Measurements from ENCODE around the gene LCN10.
"Not testable (repeated sequence)": the region's sequence is repeated elsewhere in the genome, so short reads cannot be mapped to it uniquely, and the experiment has no call there.

The LCN10 gene

GRCh38 chr9:136755302-136756133, 12.8 kb upstream of the LCN10 start:
- not testable (repeated sequence) for DNase-seq (ENCODE audit: low read depth in 1 of 2, low spot score in 1 of 2)

DNA sequence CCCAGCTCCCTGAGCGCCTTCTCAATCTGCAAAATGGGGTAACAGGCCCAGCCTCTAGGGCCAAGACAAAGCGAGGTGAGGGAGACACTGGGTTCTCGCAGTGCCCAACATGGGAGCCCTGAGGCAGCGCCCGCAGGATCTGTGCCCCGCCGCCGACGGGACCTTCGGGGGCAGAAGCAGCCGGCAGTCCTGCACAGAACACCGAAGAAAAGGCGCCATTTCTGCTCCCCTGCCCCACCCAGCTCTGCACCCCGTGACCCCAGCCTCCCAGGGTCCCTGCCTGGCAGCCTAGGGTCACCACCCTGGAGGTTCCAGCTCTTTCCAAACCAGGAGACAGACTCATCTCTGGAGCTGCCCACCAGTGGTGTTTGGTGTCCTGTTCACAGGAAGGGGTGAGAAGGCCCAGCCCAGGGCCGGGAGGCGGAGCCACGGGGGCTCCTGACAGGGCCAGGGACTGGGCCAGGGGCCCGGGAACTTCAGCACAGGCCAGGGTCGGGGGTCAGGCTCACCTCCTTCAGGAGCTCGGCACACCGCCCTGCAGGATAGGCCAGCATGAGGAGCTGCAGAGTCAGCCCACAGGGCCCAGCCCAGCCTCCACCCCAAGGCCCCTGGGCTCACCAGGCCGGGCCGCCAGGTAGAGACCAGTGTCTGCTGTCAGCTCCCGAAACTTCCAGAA, 12.0 kb upstream of the LCN10 start:
- no peak for DNase-seq (ENCODE audit: low read depth in 1 of 2, low spot score in 1 of 2)

GRCh38 chr9:136754059-136754572, 11.4 kb upstream of the LCN10 start:
- DNase-seq (ENCODE audit: low read depth in 1 of 2, low spot score in 1 of 2) = no peak

- DNase-seq (ENCODE audit: low read depth in 1 of 2, low spot score in 1 of 2) = no peak
Observed at GRCh38 chr9:136753371-136754058, 10.8 kb upstream of the LCN10 start.

- DNase-seq (ENCODE audit: low read depth in 1 of 2, low spot score in 1 of 2) = no peak
Observed at GRCh38 chr9:136751814-136752213, 9.1 kb upstream of the LCN10 start.

DNA sequence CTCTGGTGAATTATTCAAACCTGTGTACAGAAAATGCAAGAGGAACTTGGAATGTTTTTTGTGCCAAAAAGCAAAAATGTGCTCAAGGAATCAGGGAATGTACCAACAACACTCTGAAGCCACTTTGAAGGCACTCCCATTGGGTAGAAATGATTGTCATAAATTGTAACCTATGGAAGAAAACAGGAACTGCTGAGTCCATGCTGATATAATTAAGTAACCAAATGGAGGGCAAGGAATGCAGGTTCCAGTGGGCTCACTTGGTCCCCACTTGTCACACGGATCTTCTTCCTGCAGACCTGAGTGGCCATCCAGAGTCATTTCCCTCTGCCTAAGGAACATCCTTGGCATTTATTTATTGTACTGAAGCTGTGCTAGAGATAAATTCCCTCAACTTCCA, 8.5 kb upstream of the LCN10 start:
- no peak for DNase-seq (ENCODE audit: low read depth in 1 of 2, low spot score in 1 of 2)

- no peak for DNase-seq (ENCODE audit: low read depth in 1 of 2, low spot score in 1 of 2)
Observed at GRCh38 chr9:136750526-136750925, 7.8 kb upstream of the LCN10 start.

- no peak for DNase-seq (ENCODE audit: low read depth in 1 of 2, low spot score in 1 of 2)
Observed at GRCh38 chr9:136748666-136749611, 6.2 kb upstream of the LCN10 start.

GRCh38 chr9:136748201-136748600, 5.5 kb upstream of the LCN10 start, which contains the start of gene LCN6:
Gene LCN6 (minus strand): TSS chr9:136748525. CDS start chr9:136748483, 42 bp downstream.
- no peak for DNase-seq (ENCODE audit: low read depth in 1 of 2, low spot score in 1 of 2)

DNA sequence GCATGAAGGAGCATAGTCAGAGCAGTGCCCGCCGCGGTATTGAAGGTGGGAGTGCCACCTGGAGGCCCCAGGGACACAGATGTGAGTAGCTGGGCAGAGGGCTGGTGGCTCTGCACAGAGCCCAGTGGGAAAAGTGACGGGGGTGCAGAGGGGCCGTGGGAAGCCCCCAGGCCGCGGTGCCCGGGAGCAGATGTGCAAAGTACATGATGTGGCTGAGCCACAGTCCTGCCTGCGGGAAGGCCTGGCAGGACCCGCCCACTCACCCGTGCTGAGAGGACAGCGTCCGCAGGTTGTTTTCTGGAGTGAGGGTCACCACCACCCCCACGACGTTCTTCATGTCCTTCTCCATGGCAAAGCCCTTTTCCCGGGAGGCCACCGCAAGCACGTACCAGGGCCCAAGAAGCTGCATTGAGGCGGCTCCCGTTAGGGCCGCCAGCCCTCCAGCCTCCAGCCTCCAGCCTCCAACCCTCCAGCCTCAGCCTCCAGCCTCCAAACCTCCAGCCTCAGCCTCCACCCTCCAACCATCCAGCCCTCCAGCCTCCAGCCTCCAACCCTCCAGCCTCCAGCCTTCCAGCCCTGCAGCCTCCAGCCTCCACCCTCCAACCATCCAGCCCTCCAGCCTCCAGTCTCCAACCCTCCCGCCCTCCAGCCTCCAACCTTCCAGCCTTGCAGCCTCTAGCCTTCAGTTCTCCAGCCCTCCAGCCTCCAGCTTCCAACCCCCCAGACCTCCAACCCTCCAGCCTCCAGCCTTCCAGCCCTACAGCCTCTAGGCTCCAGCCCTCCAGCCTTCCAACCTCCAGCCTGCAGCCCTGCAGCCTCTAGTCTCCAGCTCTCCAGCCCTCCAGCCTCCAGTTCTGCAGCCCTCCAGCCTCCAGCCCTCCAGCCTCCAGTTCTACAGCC, 4.7 kb upstream of the LCN10 start:
- no peak for DNase-seq (ENCODE audit: low read depth in 1 of 2, low spot score in 1 of 2)

GRCh38 chr9:136746621-136747020, 3.9 kb upstream of the LCN10 start:
- DNase-seq (ENCODE audit: low read depth in 1 of 2, low spot score in 1 of 2) = no peak

DNA sequence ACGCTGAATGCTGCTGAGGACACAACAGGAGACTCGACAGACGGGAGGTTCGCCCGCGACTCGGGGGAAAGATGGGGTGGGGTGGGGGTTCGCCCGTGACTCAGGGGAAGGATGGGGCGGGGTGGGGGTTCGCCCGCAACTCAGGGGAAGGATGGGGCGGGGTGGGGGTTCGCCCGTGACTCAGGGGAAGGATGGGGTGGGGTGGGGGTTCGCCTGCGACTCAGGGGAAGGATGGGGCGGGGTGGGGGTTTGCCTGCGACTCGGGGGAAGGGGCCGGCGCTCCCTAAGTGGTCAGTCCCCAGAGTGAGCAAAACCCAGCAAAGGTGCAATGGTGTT, 3.4 kb upstream of the LCN10 start:
- no peak for DNase-seq (ENCODE audit: low read depth in 1 of 2, low spot score in 1 of 2)

DNA sequence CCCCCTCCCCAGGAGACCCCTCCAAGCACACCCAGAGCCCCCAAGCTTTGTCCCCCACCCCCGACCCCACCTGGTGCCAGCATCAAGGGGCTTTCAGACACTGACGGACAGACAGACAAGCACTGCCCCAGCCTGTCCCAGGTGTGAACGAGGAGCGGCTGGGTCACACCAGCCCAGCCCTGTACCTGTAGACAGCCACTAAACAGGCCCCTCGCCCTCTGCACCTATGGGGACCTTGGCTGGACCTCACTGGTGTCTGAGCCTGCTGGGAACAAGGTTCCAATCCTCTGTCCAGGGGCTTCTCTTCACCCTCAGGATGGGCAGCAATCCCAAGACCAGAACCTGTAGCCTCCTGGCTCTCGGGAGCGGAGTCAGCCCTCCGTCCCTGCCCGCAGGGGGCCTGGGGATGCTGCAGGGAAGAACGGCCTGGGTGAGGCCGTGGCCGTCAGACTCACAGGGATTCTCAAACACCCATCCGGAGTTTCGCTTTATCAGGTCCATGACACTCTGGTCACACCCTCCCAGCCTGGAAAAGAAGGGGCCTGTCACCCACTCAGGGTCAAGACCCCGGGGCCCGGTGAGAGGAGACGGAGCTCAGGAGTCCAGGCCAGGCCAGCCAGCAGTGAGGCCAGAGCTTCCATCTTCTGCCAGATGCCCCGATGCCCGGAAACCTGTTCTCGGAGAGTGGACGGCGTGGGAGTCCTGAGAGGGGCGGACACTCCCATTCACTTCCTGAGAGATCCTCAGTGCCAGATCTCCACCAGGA, 2.8 kb upstream of the LCN10 start:
- DNase-seq (ENCODE audit: low read depth in 1 of 2, low spot score in 1 of 2) = no peak

GRCh38 chr9:136744773-136745172, 2.0 kb upstream of the LCN10 start:
- DNase-seq (ENCODE audit: low read depth in 1 of 2, low spot score in 1 of 2) = no peak

GRCh38 chr9:136743639-136744211, 985 bp upstream of the LCN10 start:
- no peak for DNase-seq (ENCODE audit: low read depth in 1 of 2, low spot score in 1 of 2)

GRCh38 chr9:136741883-136742571, 713 bp downstream of the LCN10 start:
- no peak for DNase-seq (ENCODE audit: low read depth in 1 of 2, low spot score in 1 of 2)

- no peak for DNase-seq (ENCODE audit: low read depth in 1 of 2, low spot score in 1 of 2)
Observed at GRCh38 chr9:136740971-136741882, 1.5 kb downstream of the LCN10 start.

Data from activated CD4-positive, alpha-beta T cell treated with anti-CD3 and anti-CD28 coated beads, Interleukin-2, amount 50 U/mL, for 24 hours (primary cell).